SK-N-SH (cell line): Measurements from ENCODE around the gene DQX1. TPM values are rescaled to one million over a fixed set of nuclear protein-coding genes. Genes with fewer than 3 reads are reported as not detected.

Source experiments
- CTCF ChIA-PET: fragments of 300-600, 350-600 bp; formaldehyde crosslinking; extraction: SDS; loops from one replicate; lab custom pipeline; 2021; lab: Yijun Ruan, JAX
- POLR2A ChIA-PET: fragments of 350-600 bp; sonication (Branson Sonifier 250); formaldehyde crosslinking; extraction: SDS; loops from one replicate; lab custom pipeline; 2020; ENCODE audit warnings: antibody characterized with exemption, inconsistent platforms; lab: Yijun Ruan, JAX
- DNase-seq: peaks from one replicate; pipeline ENCODE4 v3.0.0; 2012
- H2AFZ ChIP-seq: fragments of 200-600 bp; sonication (generic); 2 replicates; pipeline ENCODE4 v1.8.1; 2016; ENCODE audit warnings: antibody characterized with exemption, mild to moderate bottlenecking, low read depth
- H3F3A ChIP-seq: fragments of 200-600 bp; sonication (generic); replicated peaks from 2 replicates; pipeline ENCODE3; 2016; ENCODE audit warnings: antibody characterized with exemption, mild to moderate bottlenecking; ENCODE audit not compliant: insufficient read depth
- H3K27ac ChIP-seq, 2 experiments: fragments of 200-500 bp in 1 of 2; fragments of 200-600 bp in 1 of 2; sonication (Bioruptor generic) in 1 of 2; sonication (generic), shearing (Covaris generic) in 1 of 2; 2 replicates each; pipeline versions ENCODE4 v1.5.1 to v1.6.1; 2014 to 2016; ENCODE audit warnings: low read depth in 2 of 2, inconsistent platforms in 1 of 2, low read length in 1 of 2, mild to moderate bottlenecking in 1 of 2, mixed read lengths in 1 of 2
- H3K27me3 ChIP-seq: fragments of 200-600 bp; sonication (generic), shearing (Covaris generic); 2 replicates; pipeline ENCODE4 v1.6.1; 2016; ENCODE audit warnings: mixed run types; ENCODE audit not compliant: insufficient read depth
- H3K36me3 ChIP-seq, 2 experiments: fragments of 200-500 bp in 1 of 2; fragments of 200-600 bp in 1 of 2; sonication (Bioruptor generic) in 1 of 2; sonication (generic) in 1 of 2; replicated peaks in 1 of 2; 2 replicates each; pipeline versions ENCODE3 to v1.5.1; 2014 to 2016; ENCODE audit warnings: low read length in 1 of 2, mild to moderate bottlenecking in 1 of 2; ENCODE audit not compliant: insufficient read depth in 2 of 2, control insufficient read depth in 1 of 2
- H3K4me1 ChIP-seq, 2 experiments: fragments of 200-500 bp in 1 of 2; fragments of 200-600 bp in 1 of 2; sonication (Bioruptor generic) in 1 of 2; sonication (generic), shearing (Covaris generic) in 1 of 2; 2 replicates each; pipeline versions ENCODE4 v1.5.1 to v1.6.1; 2014 to 2016; ENCODE audit warnings: low read depth in 1 of 2, low read length in 1 of 2, mixed run types in 1 of 2; ENCODE audit not compliant: insufficient read depth in 2 of 2, control insufficient read depth in 1 of 2
- H3K4me2 ChIP-seq: fragments of 200-600 bp; sonication (generic), shearing (Covaris generic); 2 replicates; pipeline ENCODE4 v1.6.1; 2017; ENCODE audit warnings: mixed run types
- H3K4me3 ChIP-seq, 2 experiments: fragments of 200-500 bp in 1 of 2; fragments of 200-600 bp in 1 of 2; sonication (Bioruptor generic) in 1 of 2; sonication (generic), shearing (Covaris generic) in 1 of 2; 2 replicates each; pipeline versions ENCODE4 v1.5.1 to v1.8.1; 2014 to 2016; ENCODE audit warnings: low read depth in 2 of 2, inconsistent platforms in 1 of 2, low read length in 1 of 2, mild to moderate bottlenecking in 1 of 2, mixed read lengths in 1 of 2, moderate library complexity in 1 of 2
- H3K79me2 ChIP-seq: fragments of 200-600 bp; sonication (generic); 2 replicates; pipeline ENCODE4 v1.8.1; 2017; ENCODE audit warnings: mild to moderate bottlenecking; ENCODE audit not compliant: insufficient read depth
- H3K9ac ChIP-seq: fragments of 200-600 bp; sonication (generic); 2 replicates; pipeline ENCODE4 v1.6.1; 2017; ENCODE audit warnings: mixed run types
- H3K9me2 ChIP-seq: fragments of 200-600 bp; sonication (generic); 2 replicates; pipeline ENCODE4 v1.6.1; 2017; ENCODE audit warnings: mixed run types
- H3K9me3 ChIP-seq: fragments of 200-600 bp; sonication (generic); 2 replicates; pipeline ENCODE4 v1.6.1; 2017; ENCODE audit warnings: mixed run types, mild to moderate bottlenecking, moderate library complexity
- H4K20me1 ChIP-seq: fragments of 200-600 bp; sonication (generic); 2 replicates; pipeline ENCODE4 v1.6.1; 2017; ENCODE audit warnings: mild to moderate bottlenecking, mixed run types; ENCODE audit not compliant: insufficient read depth
- CHD2 ChIP-seq: fragments of 150-350 bp; IDR thresholded peaks from 2 replicates; pipeline ENCODE4 v1.6.1; 2018; ENCODE audit warnings: low read length; ENCODE audit not compliant: partially characterized antibody
- ELF1 ChIP-seq: IDR thresholded peaks from 2 replicates; pipeline ENCODE4 v1.4.0; 2012
- FOXJ3 ChIP-seq: sonication (generic); formaldehyde crosslinking; IDR thresholded peaks from 2 replicates; pipeline ENCODE4 v1.5.1; 2020; ENCODE audit warnings: mild to moderate bottlenecking, missing genetic modification reagents
- GATA2 ChIP-seq: sonication (generic); formaldehyde crosslinking; IDR thresholded peaks from 2 replicates; pipeline ENCODE4 v1.5.0; 2020; ENCODE audit warnings: mild to moderate bottlenecking, missing genetic modification reagents
- MXI1 ChIP-seq: IDR thresholded peaks from 2 replicates; pipeline ENCODE4 v1.6.1; 2012; ENCODE audit warnings: mild to moderate bottlenecking, low read depth, low read length, improper control_type of control experiment
- NFIC ChIP-seq: IDR thresholded peaks from 2 replicates; pipeline ENCODE4 v1.4.0; 2012; ENCODE audit warnings: borderline replicate concordance
- NRF1 ChIP-seq: IDR thresholded peaks from 2 replicates; pipeline ENCODE4 v1.6.1; 2012; ENCODE audit warnings: low read depth, mild to moderate bottlenecking, low read length
- POLR2AphosphoS5 ChIP-seq: IDR thresholded peaks from 2 replicates; pipeline ENCODE4 v1.6.1; 2012; ENCODE audit warnings: low read depth, low read length
- RAD21 ChIP-seq: IDR thresholded peaks from 2 replicates; pipeline ENCODE4 v1.6.1; 2012; ENCODE audit warnings: mild to moderate bottlenecking, low read length
- TAF1 ChIP-seq: IDR thresholded peaks from 2 replicates; pipeline ENCODE4 v1.6.1; 2012; ENCODE audit warnings: low read depth, mild to moderate bottlenecking, low read length, moderate library complexity, borderline replicate concordance
- YY1 ChIP-seq: IDR thresholded peaks from 2 replicates; pipeline ENCODE4 v1.4.0; 2012; ENCODE audit warnings: low read depth, mild to moderate bottlenecking
- WGBS: methylation state at CpG from one replicate; pipeline ENCODE4 v1.1.6; 2017; ENCODE audit warnings: low lambda C conversion rate; 5-methylcytosine and 5-hydroxymethylcytosine counted together
- polyA plus RNA-seq, 3 experiments: library from polyadenylated mRNA; depleted of rRNA; stranded (reverse); fragments of >200 nt; gene quantifications; 2 replicates each; pipeline ENCODE4 v1.2.3, GENCODE V29; 2012
- TF ChIP-seq, protein P1 (sequence below): IDR thresholded peaks from 2 replicates; pipeline ENCODE4 v1.4.0; 2012; ENCODE audit warnings: low read depth
- TF ChIP-seq, protein P2 (sequence below): fragments of 150-350 bp; IDR thresholded peaks from 2 replicates; pipeline ENCODE4 v1.6.1; 2017; ENCODE audit warnings: antibody characterized with exemption, low read length, low read depth, borderline replicate concordance

Gene DQX1
- polyA plus RNA-seq, 1 of the 3 experiments (the other 2 are of a cell fraction): 1.6 TPM

DNA sequence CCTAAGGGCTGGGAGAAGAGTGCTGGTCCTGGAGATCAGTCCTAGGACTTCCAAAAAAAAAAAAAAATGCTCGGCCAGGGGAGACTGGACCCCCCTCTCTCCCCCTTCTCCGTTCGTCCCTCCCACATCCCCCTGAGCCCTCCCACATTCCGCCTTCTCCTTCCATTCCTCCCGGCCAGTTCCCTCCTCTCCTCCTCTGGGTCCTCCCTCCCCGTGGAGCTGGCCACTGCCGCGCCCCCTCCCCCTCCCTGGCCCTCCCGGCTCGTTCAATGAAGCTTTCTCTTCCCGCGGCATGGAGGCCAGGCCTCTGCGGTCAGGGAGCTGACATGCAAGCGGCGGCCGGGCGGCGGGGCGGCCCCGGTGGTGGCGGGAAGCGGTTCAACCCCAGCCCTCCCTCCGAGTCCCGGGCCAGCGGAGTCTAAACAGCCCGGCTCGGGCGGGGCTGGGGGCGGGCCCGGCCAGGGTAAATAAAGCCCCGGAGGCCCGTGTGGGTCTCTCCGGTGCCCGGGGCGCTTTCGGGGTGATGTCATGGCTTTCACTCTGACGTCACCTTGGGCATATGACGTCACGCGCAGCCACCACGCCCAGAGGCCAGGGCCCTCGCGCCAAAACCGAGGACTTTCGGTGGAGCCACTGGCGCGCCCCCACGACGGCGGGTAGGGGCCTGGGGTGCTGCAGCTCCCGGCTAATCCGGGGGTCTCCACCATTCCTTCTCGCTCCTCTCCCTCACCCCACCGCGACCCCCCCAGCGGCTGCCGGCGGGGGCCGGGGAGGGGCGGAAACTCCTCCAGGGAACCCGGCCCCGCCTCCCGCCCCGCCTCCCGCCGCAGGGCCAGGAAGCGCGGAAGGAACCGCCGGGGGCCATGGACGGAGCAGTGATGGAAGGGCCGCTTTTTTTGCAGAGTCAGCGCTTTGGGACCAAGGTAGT, 28.1 kb upstream of the DQX1 start, which contains the start of the genes DOK1 and LOXL3:
Gene DOK1, plus strand, starts transcription at position 829 of the 928 bp plus-strand sequence. Its CDS starts 35 bp downstream, at position 864.
Gene LOXL3, minus strand, starts transcription at position 51 of the 928 bp plus-strand sequence. CDS start 1,308 bp downstream, outside the sequence.
- Histone ChIP-seq H3K9ac (peak within 1 kb of the TSS; percentile 91), H3K4me3 (peak within 1 kb of the TSS; percentile 86 to 91), H3K36me3 (peaks cover 21 to 24% of the 10 kb centered on the region in 2 experiments), H2AFZ (peak within 1 kb of the TSS; percentile 91), H3K4me2 (peak within 1 kb of the TSS; percentile 98), H3K27me3 (no peaks in the 10 kb centered on the region), H4K20me1 (no peaks in the 10 kb centered on the region), H3K79me2 (peaks cover 66% of the 10 kb centered on the region), H3K9me2 (no peaks in the 10 kb centered on the region), H3K4me1 (peaks cover 9 to 36% of the 10 kb centered on the region in 2 experiments; a peak in 3 of 4 replicates), H3K27ac (peak within 1 kb of the TSS; percentile 92 to 95), H3K9me3 (no peaks in the 10 kb centered on the region), H3F3A (peaks cover 20% of the 10 kb centered on the region)
- WGBS: 1% methylated on average over 21 of the region's 73 CpGs
- TF ChIP-seq, protein P1, sequence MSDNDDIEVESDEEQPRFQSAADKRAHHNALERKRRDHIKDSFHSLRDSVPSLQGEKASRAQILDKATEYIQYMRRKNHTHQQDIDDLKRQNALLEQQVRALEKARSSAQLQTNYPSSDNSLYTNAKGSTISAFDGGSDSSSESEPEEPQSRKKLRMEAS: peak; percentile 54; the same call in 1 of the 2 replicates
- TF ChIP-seq ELF1 (0 out of 2 replicates have a peak, but pooled peaks have one; percentile 45), GATA2 (no peak), POLR2AphosphoS5 (peak; percentile 40; the same call in 1 of the 2 replicates), MXI1 (peak; percentile 47; the same call in 1 of the 2 replicates), CHD2 (peak; percentile 64), YY1 (peak; percentile 63; the same call in 1 of the 2 replicates), NRF1 (no peak), RAD21 (no peak), FOXJ3 (no peak), NFIC (0 out of 2 replicates have a peak, but pooled peaks have one; percentile 9), TAF1 (0 out of 2 replicates have a peak, but pooled peaks have one; percentile 23)
- TF ChIP-seq, protein P2, sequence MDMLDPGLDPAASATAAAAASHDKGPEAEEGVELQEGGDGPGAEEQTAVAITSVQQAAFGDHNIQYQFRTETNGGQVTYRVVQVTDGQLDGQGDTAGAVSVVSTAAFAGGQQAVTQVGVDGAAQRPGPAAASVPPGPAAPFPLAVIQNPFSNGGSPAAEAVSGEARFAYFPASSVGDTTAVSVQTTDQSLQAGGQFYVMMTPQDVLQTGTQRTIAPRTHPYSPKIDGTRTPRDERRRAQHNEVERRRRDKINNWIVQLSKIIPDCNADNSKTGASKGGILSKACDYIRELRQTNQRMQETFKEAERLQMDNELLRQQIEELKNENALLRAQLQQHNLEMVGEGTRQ: no peak
- ChIA-PET POLR2A (interaction anchor here (0.7 to 1.6 kb wide), 3 partner anchors 39 to 99 kb away, joined by 3 to 4 read pairs (median 3); partner anchors contain the start of genes INO80B, TLX2 and WBP1), CTCF (interaction anchor here (1.0 to 1.6 kb wide), 7 partner anchors 10 to 71 kb away, joined by 3 to 8 read pairs (median 5); partner anchors contain the start of genes CCDC142 and TTC31)
- peak; percentile 98 for DNase-seq
